GM19395 (cell line): Measurements from ENCODE around the gene CEP112.
"Not testable (repeated sequence)": the region's sequence is repeated elsewhere in the genome, so short reads cannot be mapped to it uniquely, and the experiment has no call there.

Source experiments
- ATAC-seq: cut with Tn5 transposase; IDR thresholded peaks from one replicate; pipeline ENCODE4 v1.9.1; 2021; ENCODE audit warnings: mild to moderate bottlenecking, moderate library complexity; ENCODE audit not compliant: unreplicated experiment

CEP112 gene

DNA sequence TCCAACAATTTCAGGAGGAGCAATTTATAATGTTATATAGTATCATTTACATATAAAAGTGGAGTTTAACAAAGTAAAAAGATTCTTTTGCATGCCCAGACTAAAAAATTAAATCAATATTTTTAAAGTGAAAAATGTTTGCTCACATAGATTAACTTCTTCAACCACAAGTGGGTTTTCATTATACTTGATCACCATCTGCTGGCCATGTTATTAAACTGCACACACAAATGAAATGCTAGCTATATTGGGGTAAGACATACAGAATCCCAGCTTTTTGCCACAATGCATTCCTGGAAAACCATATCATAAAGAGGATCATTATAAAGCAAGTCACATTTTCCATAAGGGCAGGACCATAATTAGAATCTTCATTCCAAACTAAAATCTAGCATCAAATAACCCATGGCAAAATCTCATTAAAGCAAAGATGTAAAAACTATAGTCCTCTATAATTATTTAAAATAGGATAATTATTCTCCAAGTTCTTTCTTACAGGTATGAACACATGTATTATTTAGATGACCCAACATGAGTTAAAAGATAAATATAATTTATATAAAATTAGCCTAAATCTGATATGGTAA is 26.3 kb downstream of the CEP112 start:
- no peak for ATAC-seq

DNA sequence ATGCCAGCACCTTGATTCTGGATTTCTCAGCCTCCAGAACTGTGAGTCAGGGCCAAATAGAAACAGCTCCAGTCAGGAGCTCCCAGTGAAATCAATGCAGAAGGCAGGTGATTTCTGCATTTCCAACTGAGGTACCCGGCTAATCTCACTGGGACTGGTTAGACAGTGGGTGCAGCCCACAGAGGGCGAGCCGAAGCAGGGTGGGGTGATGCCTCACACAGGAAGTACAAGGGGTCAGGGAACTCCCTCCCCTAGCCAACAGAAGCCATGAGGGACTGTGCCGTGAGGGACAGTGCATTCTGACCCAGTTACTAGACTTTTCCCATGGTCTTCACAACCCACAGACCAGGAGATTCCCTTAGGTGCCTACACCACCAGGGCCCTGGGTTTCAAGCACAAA is 36.9 kb downstream of the CEP112 start:
- not testable (repeated sequence) for ATAC-seq

DNA sequence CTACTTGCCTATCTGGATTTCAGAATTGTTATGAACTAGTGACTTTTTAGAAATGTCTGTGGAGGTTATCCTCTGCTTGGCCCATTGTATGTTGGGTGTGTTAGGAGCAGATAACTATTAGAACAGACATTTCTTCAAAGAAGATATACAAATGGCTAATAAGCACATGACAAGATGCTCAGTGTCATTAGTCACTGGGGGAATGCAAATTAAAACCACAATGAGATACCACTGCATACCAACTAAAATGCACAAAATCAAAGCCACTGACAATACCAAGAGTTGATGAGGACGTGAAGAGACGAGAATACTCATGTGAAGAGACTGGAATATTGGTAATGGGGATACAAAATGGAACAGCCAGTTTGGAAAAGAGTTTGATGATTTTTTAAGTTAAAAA is 39.2 kb downstream of the CEP112 start:
- ATAC-seq = no peak

DNA sequence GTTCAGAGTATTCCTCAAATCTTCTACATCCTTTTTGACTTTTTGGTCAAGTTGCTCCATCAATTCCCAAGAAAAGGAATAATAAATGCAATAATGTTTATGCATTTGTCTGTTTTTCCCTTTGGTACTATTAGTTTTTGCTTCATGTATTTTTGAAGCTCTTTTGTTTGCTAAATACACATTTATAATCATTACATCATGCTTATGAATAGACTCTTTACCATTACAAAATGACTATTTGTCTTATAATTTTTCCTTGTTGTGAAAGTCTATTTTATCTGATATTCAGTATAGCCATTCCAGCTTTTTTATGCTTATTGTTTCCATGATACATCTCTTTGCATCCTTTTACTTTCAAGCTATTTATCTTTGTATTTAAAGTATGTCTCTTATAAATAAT is 41.2 kb downstream of the CEP112 start:
- ATAC-seq = no peak

DNA sequence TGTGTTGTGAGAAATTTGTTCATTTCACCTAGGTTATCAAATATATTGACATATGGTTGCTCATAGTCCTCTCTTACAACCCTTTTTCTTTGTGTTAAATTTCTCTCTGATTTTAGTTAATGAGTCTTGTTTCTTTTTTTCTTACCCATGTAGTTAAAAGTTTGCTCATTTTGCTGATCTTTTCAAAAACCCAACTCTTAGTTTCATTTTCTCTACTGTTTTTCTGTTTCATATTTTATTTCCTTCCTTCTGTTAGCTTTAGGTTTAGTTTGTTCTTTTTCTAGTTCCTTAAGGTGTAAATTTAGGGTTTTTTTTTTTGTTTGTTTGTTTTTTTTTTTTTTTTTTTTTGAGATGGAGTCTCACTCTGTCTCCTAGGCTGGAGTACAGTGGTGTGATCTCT is 42.4 kb downstream of the CEP112 start:
- no peak for ATAC-seq

DNA sequence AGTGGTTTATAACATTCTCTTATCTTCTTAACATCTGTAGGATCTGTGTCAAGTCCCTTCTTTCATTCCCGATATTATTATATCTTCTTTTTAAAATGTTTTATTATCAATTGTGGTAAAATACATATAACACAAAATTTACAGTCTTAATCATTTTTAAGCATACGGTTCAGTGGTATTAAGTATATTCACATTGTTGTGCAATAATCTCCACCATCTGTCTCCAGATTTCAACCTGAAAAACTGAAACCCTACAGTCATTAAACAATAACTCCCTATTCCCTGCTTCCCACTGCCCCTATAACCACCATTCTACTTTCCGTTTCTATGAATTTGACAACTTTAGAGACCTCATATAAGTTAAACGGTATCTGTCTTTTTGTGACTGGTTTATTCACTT is 45.5 kb downstream of the CEP112 start:
- no peak for ATAC-seq

DNA sequence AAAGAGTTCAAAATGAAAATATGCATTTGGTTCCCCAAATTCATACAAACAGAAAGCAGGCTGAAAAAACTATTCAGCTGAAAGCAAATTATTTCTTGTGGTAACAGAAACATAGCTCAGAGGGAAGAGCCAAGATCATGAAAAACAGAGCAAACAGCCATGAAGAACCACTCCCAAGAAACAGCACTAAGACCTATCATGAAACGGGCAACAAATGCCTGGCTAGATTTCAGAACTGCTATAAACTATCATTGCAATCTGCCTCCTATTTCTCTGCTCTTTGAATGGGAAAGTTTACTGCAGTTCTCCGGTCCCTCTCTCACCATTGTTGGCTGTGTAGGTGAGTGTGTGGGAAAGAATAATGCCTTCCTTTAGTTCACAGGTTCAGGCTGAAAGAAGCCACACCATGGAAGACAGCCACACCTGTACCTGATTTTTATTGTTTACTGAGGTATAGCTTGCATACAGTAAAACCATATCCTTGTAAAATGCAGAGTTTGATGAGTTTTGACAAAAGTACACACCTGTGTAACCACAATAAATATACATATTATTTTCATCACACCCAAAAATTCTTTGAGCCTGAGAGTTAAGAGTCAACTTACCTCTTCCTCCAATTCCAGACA is 48.2 kb downstream of the CEP112 start:
- ATAC-seq = no peak

DNA sequence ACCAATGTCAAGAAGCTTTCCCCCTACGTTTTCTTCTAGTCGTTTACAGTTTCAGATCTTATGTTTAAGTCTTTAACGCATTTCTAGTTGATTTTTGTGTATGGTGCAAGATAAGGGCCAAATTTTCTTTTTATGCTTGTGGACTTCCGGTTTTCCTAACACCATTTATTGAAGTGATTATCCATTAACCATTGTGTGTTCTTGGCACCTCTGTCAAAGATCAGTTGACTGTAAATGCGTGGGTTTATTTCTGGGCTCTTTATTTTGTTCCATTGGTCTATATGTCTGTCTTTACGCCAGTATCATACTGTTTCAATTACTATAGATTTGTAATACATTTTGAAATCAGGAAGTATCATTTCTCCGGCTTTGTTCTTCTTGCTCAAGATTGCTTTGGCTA is 49.5 kb downstream of the CEP112 start:
- no peak for ATAC-seq

DNA sequence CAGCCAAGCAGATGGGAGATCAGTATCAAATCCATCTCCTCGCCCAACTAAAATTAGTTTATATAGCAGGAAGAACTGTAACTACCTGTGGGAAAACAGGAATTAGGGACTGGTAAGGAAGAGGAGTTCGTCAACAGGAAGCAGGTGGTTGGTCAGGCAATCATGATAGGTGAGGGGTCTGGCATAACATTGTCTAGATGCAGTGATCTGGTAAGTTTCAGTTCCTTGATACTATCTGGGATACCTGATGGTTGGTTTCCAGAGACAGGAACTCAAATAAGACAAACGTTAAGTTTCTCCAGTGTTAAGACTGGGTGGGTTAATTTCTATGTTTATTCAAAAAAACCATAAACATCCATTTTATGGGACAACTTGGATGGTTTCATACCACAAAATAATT is 53.8 kb downstream of the CEP112 start:
- ATAC-seq = no peak

DNA sequence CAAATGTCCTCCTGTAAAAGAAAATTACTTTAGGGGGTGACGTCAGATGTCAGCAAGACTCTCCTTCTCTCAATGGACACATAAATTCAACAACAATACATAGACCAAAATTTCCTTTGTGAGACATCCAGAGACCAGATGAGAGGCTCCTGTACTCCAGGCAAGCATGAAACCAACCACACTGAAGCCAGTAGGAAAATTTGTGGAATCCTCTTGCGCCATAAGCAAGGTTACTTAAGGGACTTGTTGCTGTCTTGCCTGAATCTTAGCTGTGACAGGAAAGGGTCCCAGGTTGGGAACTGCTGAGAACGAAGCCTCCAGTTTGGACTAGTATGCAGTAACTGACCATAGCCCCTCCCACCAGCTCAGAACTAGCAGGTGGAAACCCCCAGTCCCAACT is 56.0 kb downstream of the CEP112 start:
- ATAC-seq = no peak

DNA sequence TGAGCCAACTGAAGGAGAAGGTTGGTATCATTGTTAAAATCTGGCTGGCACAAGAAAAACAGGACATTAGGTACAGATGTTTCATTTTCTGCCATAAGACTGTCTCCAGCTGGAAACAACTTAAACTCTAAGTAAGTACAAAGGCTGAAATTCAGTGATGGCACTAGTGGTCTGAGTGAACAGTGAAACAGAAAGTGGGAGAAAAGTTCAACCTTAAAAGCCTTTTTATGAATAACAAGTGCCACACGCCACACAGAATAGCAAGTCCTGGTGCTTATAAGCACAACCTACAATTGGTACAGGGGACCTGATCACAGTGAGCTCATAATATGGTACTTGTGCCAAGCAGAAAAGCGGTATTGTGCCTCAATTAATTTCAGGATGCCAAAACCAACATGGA is 56.7 kb downstream of the CEP112 start:
- no peak for ATAC-seq

DNA sequence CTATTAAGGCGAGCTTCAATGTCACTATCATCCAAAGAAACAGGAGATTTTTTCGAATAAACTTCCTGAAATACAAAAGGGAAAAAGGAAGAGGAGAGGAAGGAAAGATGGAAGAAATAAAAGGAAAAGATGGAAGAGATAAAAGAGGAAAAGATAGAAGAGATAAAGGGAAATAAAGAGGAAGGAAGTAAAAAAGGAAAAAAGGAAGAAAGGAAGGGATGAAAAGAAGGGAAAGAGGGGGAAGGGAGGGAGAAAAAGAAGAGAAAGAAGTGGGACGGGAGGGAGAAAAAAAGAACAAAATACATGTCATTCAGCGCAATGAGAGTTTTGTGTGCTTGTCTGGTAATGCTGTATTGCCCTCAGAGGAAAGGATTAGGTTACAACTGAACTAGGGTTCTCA is 62.2 kb downstream of the CEP112 start:
- no peak for ATAC-seq

DNA sequence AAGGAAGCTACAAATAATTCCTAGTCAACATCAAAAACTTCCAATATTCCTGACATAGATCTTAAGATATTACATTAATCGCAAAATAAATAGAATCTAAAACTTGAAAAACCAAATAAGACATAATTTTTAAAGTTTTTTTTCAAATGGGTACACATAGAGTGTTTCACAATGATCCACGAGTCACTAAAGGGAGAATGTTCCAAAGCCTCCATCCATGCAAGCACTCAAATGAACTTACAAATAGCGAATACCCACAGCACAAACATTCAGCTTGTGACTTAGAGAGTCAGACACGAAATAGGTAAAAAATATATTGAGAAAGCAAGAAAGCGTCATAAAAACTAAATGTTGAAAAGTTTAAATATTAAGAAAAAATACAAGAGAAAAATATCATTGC is 65.7 kb downstream of the CEP112 start:
- no peak for ATAC-seq

DNA sequence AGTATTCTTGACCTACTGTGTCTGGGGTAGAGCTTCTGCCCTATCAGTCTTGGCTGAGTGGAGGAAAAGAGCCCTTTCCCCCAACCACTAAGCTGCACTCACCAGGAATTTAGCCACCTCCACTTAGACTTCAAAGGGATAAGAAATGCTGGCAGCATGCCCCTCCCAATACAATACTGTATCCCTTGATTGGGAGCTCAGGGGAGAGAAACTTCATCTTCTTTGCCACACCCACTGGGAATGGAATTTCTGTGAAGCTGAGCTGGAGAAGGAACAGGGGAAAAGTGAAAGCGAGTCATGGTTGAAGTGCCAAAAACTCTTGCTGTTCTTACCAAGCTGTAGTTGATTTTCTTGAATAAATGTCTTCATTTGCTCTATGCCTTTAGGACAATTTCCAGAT is 68.8 kb downstream of the CEP112 start:
- no peak for ATAC-seq

DNA sequence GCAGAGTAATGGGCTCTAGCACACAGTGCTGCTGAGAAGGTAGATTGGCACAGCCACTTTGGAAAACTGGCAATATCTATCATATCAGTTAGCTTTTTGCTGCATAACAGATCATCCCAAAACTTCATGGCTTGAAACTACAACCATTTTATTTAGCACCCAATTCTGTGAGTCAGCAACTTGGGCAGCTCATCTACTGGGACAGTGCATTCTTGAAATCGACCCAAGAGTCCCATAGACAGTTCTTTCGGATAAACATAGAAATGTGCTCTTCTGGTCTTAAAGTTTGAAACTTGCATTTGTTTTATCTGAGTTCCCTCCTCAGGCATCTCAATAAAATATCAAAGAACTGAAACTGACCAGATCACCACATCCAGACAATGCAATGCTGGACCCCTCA is 76.7 kb downstream of the CEP112 start:
- ATAC-seq = no peak

DNA sequence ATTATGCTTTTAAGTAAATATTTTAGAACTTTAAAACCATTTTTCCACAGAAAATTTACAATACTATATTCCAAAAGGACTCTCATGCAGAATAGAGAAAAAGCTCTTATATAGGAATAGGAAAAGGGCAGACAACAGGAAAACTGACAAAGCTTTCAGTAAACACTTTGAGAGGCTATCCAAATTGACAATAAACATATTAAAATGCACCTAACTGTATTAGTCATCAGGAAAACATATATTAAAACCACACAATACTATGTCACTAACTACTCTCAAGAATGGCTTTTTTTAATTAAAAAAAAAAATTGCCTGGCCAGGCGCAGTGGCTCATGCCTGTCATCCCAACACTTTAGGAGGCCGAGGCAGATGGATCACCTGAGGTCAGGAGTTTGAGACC is 77.3 kb downstream of the CEP112 start:
- no peak for ATAC-seq

DNA sequence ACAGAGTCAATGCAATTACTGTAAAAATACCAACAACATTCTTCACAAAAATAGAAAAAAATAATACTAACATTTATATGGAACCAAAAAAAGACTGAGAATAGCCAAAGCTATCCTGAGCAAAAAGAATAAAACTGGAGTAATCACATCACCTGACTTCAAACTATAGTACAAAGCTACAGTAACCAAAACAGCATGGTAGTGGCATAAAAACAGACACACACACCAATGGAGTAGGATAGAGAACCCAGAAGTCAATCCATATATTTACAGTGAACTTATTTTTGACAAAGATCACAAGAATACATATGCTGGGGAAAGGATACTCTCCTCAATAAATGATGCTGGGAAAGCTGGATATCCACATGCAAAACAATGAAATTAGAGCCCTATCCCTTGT is 84.2 kb downstream of the CEP112 start:
- no peak for ATAC-seq

DNA sequence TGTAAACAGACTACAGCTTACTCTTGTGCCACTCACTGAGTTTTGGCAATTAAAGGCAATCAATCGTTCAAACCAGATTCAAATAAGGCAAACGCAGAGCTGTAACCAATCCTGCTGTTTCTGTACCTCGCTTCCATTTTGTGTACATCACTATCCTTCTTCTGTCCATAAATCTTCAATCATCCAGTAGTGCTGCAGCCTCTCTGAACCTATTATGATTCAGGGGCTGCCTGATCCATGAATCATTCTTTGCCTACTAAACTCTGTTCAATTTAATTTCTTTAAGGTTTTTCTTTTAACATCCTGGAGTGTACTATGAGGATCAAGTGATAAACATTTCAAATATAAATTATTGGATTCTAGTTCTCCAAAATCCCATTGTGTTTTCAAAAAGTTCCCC is 93.9 kb downstream of the CEP112 start:
- ATAC-seq = no peak

DNA sequence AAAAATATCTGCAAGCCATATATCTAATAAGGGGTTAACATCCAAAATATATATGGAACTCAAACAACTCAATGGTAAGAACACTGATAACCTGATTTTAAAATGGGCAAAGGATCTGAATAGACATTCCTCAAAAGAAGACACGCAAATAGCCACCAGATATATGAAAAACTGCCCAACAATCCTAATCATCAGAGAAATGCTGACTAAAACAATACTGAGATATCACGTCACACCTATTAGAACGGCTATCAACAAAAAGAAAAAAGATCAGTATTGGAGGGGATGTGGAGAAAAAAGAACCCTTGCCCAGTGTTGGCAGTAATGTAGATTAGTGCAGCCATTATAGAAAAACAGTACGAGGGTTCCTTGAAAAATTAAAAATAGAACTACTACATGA is 97.2 kb downstream of the CEP112 start:
- no peak for ATAC-seq

DNA sequence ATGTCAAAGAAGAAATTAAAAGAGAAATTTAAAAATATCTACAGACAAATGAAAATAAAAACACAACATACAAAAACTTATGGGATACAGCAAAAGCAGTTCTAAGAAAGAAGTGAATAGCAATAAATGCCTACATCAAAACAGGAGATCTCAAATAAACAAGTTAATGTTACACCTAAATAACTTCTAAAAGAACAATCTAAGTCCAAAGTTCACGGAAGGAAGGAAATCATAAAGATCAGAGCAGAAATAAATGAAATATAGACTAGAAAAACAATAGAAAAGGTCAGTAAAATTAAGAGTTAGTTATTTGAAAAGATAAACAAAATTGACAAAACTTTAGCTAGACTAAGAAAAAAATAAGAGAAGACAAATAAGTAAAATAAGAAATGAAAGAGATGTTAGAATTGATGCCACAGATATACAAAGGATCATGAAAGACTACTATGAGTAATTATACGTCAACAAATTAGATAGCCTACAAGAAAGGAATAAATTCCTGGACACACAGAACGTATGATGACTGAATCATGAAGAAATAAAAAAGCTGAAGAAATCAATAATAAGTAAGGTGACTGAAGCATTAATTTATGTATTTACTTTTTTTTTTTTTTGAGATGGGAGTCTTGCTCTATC is 100.4 kb downstream of the CEP112 start:
- no peak for ATAC-seq

DNA sequence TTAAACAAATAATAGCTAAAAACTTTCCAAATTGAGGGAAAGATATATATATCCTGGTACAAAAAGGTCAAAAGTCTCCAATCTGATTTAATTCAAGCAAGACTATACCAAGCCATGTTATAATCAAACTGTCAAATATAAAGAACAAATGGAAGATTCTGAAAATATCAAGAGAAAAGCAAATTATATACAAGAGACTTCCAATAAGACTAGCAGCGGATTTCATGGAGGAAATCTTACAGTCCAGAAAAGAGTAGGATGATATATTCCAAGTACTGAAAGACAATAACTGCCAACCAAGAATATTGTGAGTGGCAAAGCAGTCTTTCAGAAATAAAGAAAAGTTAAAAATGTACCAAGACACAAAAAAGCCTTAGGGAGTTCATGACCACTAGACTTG is 102.2 kb downstream of the CEP112 start:
- ATAC-seq = no peak

DNA sequence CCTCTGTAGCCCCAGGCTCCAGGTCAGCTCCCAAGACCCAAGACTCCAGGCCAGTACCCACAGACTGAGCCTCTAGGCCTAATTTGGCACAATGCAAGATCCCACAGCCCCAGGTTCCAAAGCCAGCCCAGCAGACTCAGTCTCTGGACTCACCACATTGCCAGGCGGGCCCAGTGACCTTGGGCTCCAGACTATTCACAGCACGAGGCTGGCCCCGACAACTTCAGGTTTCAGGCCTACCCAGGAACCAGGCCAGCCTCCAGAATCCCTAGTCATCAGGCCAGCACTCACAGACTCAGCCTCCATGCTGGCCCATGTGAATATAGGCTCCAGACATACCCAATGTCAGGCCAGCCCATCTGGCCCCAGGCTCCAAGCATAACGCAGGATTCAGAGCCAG is 103.8 kb downstream of the CEP112 start:
- ATAC-seq = no peak

DNA sequence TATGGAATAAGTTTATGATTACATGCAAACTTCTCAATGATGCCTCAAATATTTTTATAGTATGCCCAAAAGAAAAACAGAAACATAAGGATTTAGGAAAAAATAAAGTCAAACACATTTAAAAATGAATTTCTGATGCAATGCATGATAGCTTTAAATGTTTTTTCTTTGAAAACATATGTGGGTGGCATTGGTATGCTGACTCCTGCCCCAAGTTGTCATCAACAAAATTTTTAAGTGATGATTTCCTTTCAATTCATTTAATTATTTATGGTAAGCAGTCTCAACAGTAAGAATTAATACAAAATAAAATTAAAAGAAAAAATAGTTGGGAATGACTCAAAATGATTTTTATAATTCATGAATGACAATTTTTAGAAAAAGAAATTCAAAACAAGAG is 104.9 kb downstream of the CEP112 start:
- no peak for ATAC-seq
